Endothelial cell (in vitro differentiated cells): ENCODE measurements around the gene C17orf50. TPM values are rescaled to one million over a fixed set of nuclear protein-coding genes. Genes with fewer than 3 reads are reported as not detected.

ENCODE experiments used
- DNase-seq: peaks from one replicate; pipeline ENCODE4 v3.0.0; 2021; ENCODE audit warnings: low spot score
- H3K27ac Mint-ChIP-seq: one replicate; pipeline ENCODE4 v1.8.0; 2021; ENCODE audit warnings: mixed read lengths, inconsistent platforms; ENCODE audit not compliant: unreplicated experiment
- H3K27me3 Mint-ChIP-seq: one replicate; pipeline ENCODE4 v1.8.0; 2021; ENCODE audit warnings: mild to moderate bottlenecking, moderate library complexity, mixed read lengths, inconsistent platforms; ENCODE audit not compliant: unreplicated experiment
- H3K36me3 Mint-ChIP-seq: one replicate; pipeline ENCODE4 v1.8.0; 2021; ENCODE audit warnings: mild to moderate bottlenecking, low read depth, mixed read lengths, inconsistent platforms; ENCODE audit not compliant: unreplicated experiment
- H3K4me1 Mint-ChIP-seq: one replicate; pipeline ENCODE4 v1.8.0; 2021; ENCODE audit warnings: mild to moderate bottlenecking, mixed read lengths, inconsistent platforms; ENCODE audit not compliant: unreplicated experiment
- H3K4me3 Mint-ChIP-seq: one replicate; pipeline ENCODE4 v1.8.0; 2021; ENCODE audit warnings: mild to moderate bottlenecking, mixed read lengths, inconsistent platforms; ENCODE audit not compliant: unreplicated experiment
- H3K9me3 Mint-ChIP-seq: one replicate; pipeline ENCODE4 v1.8.0; 2021; ENCODE audit warnings: mixed read lengths, inconsistent platforms; ENCODE audit not compliant: unreplicated experiment
- CTCF ChIP-seq: fragments of 200-600 bp; sonication (generic); IDR thresholded peaks from one replicate; pipeline ENCODE4 v1.5.0; 2021; ENCODE audit warnings: antibody characterized with exemption; ENCODE audit not compliant: unreplicated experiment
- long read RNA-seq: library from polyadenylated mRNA; unstranded; transcript quantifications from one replicate; pipeline ENCODE4 v2.0.0, GENCODE V29; 2020; ENCODE audit not compliant: unreplicated experiment
- total RNA-seq: library from RNA; stranded (reverse); fragmentation: NEBNext Ultra II Directional; extraction: Animal tissue kit (Norgen Biotek cat#: 25700); gene quantifications from one replicate; pipeline ENCODE4 v1.2.1, GENCODE V29; 2021; ENCODE audit not compliant: unreplicated experiment

The C17orf50 gene
- 0.90 TPM for total RNA-seq
- long read RNA-seq, partial matches to known transcripts: 1 of 1 reads
- long read RNA-seq, other reads (novel, unspliced or antisense): 0 of 1 reads

- TF ChIP-seq CTCF: no peak
- Mint-ChIP-seq H3K4me3 (no peak within 1 kb of the TSS), H3K36me3 (peaks cover 5% of the 10 kb centered on the region), H3K27ac (no peak within 1 kb of the TSS), H3K4me1 (peaks cover 12% of the 10 kb centered on the region), H3K27me3 (peaks cover 7% of the 10 kb centered on the region), H3K9me3 (no peaks in the 10 kb centered on the region)
- no peak for DNase-seq
Observed at GRCh38 chr17:35760587-35760986, at the start of gene C17orf50. Gene C17orf50 (plus strand): TSS chr17:35760887. CDS start chr17:35760942, 55 bp downstream.

GRCh38 chr17:35710950-35711349, 49.7 kb upstream of the C17orf50 start:
- TF ChIP-seq CTCF: no peak
- H3K27ac Mint-ChIP-seq: no peak overlapping the region
- H3K4me1 Mint-ChIP-seq: peaks cover 9% of the 10 kb centered on the region
- no peaks in the 10 kb centered on the region for H3K9me3 Mint-ChIP-seq
- peaks cover 11% of the 10 kb centered on the region for H3K36me3 Mint-ChIP-seq
- peak overlapping the region; percentile 7 for H3K4me3 Mint-ChIP-seq
- DNase-seq: no peak
- H3K27me3 Mint-ChIP-seq: peaks cover 4% of the 10 kb centered on the region

GRCh38 chr17:35713069-35713728, 47.5 kb upstream of the C17orf50 start:
- Mint-ChIP-seq H3K27ac (no peak overlapping the region), H3K4me3 (no peak overlapping the region), H3K4me1 (peaks cover 9% of the 10 kb centered on the region), H3K36me3 (peaks cover 16% of the 10 kb centered on the region), H3K27me3 (peaks cover 2% of the 10 kb centered on the region), H3K9me3 (no peaks in the 10 kb centered on the region)
- TF ChIP-seq CTCF: no peak
- no peak for DNase-seq

GRCh38 chr17:35714988-35715387, 45.7 kb upstream of the C17orf50 start:
- H3K36me3 Mint-ChIP-seq: peaks cover 12% of the 10 kb centered on the region
- no peak overlapping the region for H3K4me3 Mint-ChIP-seq
- H3K4me1 Mint-ChIP-seq: no peaks in the 10 kb centered on the region
- no peaks in the 10 kb centered on the region for H3K9me3 Mint-ChIP-seq
- H3K27ac Mint-ChIP-seq: no peak overlapping the region
- TF ChIP-seq CTCF: no peak
- peaks cover 2% of the 10 kb centered on the region for H3K27me3 Mint-ChIP-seq
- no peak for DNase-seq

GRCh38 chr17:35715416-35715815, 45.3 kb upstream of the C17orf50 start:
- peaks cover 2% of the 10 kb centered on the region for H3K27me3 Mint-ChIP-seq
- peaks cover 12% of the 10 kb centered on the region for H3K36me3 Mint-ChIP-seq
- TF ChIP-seq CTCF: no peak
- H3K4me3 Mint-ChIP-seq: no peak overlapping the region
- no peak for DNase-seq
- no peaks in the 10 kb centered on the region for H3K4me1 Mint-ChIP-seq
- no peak overlapping the region for H3K27ac Mint-ChIP-seq
- H3K9me3 Mint-ChIP-seq: no peaks in the 10 kb centered on the region
